Lower leg skin (tissue), 4 donors: ENCODE results near the gene TMEM17. TPM values are rescaled to one million over a fixed set of nuclear protein-coding genes. Genes with fewer than 3 reads are reported as not detected.

ENCODE experiments used
- DNase-seq, 2 donors: peaks; one replicate each; pipeline ENCODE4 v3.0.0-alpha.2; 2019; ENCODE audit warnings: low spot score in 2 of 2
- H3K4me3 ChIP-seq: fragments of 200-600 bp; sonication (generic); 2 replicates; pipeline ENCODE4 v1.5.1; 2017; ENCODE audit warnings: mild to moderate bottlenecking, low read depth; ENCODE audit not compliant: poor library complexity, severe bottlenecking
- POLR2A ChIP-seq, 2 donors: fragments of 450-650 bp; IDR thresholded peaks; one replicate each; pipeline ENCODE4 v1.6.1; 2016 to 2017; ENCODE audit warnings: antibody characterized with exemption in 2 of 2, mild to moderate bottlenecking in 1 of 2, moderate library complexity in 1 of 2
- WGBS, 2 donors: methylation state at CpG; one replicate each; pipeline ENCODE4 v1.1.5; 2018; 5-methylcytosine and 5-hydroxymethylcytosine counted together
- intact Hi-C: fragments of 100-400 bp; cut with DNase I; formaldehyde crosslinking; loops from one replicate; pipeline ENCODE4 v1.15.0; 2023; ENCODE audit warnings: low total_unique reads
- total RNA-seq, 4 donors: library from RNA; depleted of rRNA; stranded (reverse); fragments of >200 nt; gene quantifications; one replicate each; pipeline ENCODE4 v1.1.0, GENCODE V29; 2016
- TF ChIP-seq, protein P1 (sequence below), 3 donors: fragments of 450-650 bp; IDR thresholded peaks; one replicate each; pipeline ENCODE4 v1.5.1; 2016; ENCODE audit warnings: antibody characterized with exemption in 3 of 3, mild to moderate bottlenecking in 3 of 3, moderate library complexity in 2 of 3

Gene TMEM17
- total RNA-seq, 4 donors from 2014 or later = 0.80 to 8.6 (median 1.9) TPM

DNA sequence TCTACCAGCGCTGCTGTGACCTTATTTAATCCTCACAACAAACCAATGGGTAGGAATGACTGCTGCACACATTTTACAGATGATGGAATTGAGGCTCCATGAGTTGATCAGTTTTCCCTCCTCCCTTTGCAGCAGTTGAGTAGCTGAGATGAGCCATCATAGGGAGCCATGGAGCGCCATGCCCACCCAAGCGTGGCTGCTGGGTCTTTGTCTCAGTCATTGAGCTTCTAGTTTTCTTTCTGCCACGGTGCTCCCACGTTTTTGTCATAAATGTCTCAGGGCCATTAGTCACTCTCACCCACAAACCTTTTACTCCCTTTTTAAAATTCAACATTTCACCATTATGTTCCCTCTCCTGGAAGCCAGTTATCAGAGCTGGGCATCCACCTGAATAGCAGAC, 45.8 kb downstream of the TMEM17 start:
- intact Hi-C loops = no loop called here
- 90 to 96% methylated on average over 5 of the region's 5 CpGs for WGBS, 2 donors
- H3K4me3 ChIP-seq = no peak overlapping the region
- no peak for DNase-seq
- TF ChIP-seq POLR2A (IDR thresholded peaks at IDR 0.05) = no peak
- TF ChIP-seq, protein P1, sequence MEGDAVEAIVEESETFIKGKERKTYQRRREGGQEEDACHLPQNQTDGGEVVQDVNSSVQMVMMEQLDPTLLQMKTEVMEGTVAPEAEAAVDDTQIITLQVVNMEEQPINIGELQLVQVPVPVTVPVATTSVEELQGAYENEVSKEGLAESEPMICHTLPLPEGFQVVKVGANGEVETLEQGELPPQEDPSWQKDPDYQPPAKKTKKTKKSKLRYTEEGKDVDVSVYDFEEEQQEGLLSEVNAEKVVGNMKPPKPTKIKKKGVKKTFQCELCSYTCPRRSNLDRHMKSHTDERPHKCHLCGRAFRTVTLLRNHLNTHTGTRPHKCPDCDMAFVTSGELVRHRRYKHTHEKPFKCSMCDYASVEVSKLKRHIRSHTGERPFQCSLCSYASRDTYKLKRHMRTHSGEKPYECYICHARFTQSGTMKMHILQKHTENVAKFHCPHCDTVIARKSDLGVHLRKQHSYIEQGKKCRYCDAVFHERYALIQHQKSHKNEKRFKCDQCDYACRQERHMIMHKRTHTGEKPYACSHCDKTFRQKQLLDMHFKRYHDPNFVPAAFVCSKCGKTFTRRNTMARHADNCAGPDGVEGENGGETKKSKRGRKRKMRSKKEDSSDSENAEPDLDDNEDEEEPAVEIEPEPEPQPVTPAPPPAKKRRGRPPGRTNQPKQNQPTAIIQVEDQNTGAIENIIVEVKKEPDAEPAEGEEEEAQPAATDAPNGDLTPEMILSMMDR (IDR thresholded peaks at IDR 0.05) = no peak

- WGBS, 2 donors = 94 to 98% methylated on average over 2 of the region's 2 CpGs
- no peak for DNase-seq
- H3K4me3 ChIP-seq = no peak overlapping the region
- intact Hi-C loops = loop anchor here (5.0 kb wide), 1 partner anchor 313 kb away; no protein-coding TSS in a partner anchor
- TF ChIP-seq POLR2A (IDR thresholded peaks at IDR 0.05) = no peak
- TF ChIP-seq, protein P1 (IDR thresholded peaks at IDR 0.05) = no peak
These were observed 46.3 kb downstream of the TMEM17 start for GRCh38 chr2:62459672-62460071.

- TF ChIP-seq POLR2A (IDR thresholded peaks at IDR 0.05) = no peak
- H3K4me3 ChIP-seq = no peak overlapping the region
- 89 to 90% methylated on average over 3 of the region's 3 CpGs for WGBS, 2 donors
- intact Hi-C loops = loop anchor here (5.0 kb wide), 1 partner anchor 313 kb away; no protein-coding TSS in a partner anchor
- DNase-seq = no peak
These were observed 46.9 kb downstream of the TMEM17 start for GRCh38 chr2:62459106-62459505.

- TF ChIP-seq, protein P1 (IDR thresholded peaks at IDR 0.05) = no peak
- no peak for TF ChIP-seq POLR2A (IDR thresholded peaks at IDR 0.05)
- WGBS, 2 donors = 74 to 81% methylated on average over 6 of the region's 6 CpGs
- intact Hi-C loops = loop anchor here (5.0 kb wide), 1 partner anchor 314 kb away; no protein-coding TSS in a partner anchor
- peak in 1 of 2 donors; percentile 61 for DNase-seq
- H3K4me3 ChIP-seq = no peak overlapping the region
These were observed 47.3 kb downstream of the TMEM17 start for GRCh38 chr2:62458671-62459081.

- intact Hi-C loops = loop anchor here (5.0 kb wide), 1 partner anchor 314 kb away; no protein-coding TSS in a partner anchor
- DNase-seq = no peak
- TF ChIP-seq, protein P1 (IDR thresholded peaks at IDR 0.05) = no peak
- TF ChIP-seq POLR2A (IDR thresholded peaks at IDR 0.05) = no peak
- no peak overlapping the region for H3K4me3 ChIP-seq
- WGBS, 2 donors = 62 to 81% methylated on average over 11 of the region's 11 CpGs
These were observed 47.8 kb downstream of the TMEM17 start for GRCh38 chr2:62458206-62458641.

GRCh38 chr2:62457556-62457955, 48.4 kb downstream of the TMEM17 start:
- TF ChIP-seq POLR2A (IDR thresholded peaks at IDR 0.05) = no peak
- TF ChIP-seq, protein P1 (IDR thresholded peaks at IDR 0.05) = no peak
- H3K4me3 ChIP-seq = no peak overlapping the region
- WGBS, 2 donors = 55 to 56% methylated on average over 10 to 11 of the region's 11 CpGs
- no peak for DNase-seq
- intact Hi-C loops = loop anchor here (5.0 kb wide), 1 partner anchor 315 kb away; no protein-coding TSS in a partner anchor
